IMR-90 (cell line): ENCODE measurements around the gene DUSP12. TPM values are rescaled to one million over a fixed set of nuclear protein-coding genes. Genes with fewer than 3 reads are reported as not detected.

Experiments used
- ATAC-seq: fragments of 200-7000 bp; cut with Tn5 transposase; 2 replicates; pipeline ENCODE4 v1.9.1; 2020; ENCODE audit warnings: low read depth, mild to moderate bottlenecking, moderate library complexity
- BruUV-seq: library from RNA; stranded (reverse); fragments of 400-500 nt; replicated peaks from 2 replicates; lab custom pipeline; 2021; lab: Mats Ljungman, UMichigan
- CTCF ChIA-PET: fragments of 300-600 bp; formaldehyde crosslinking; extraction: SDS; loops from one replicate; lab custom pipeline; 2021; ENCODE audit warnings: antibody characterized with exemption; lab: Yijun Ruan, JAX
- POLR2A ChIA-PET: fragments of 300-600 bp; sonication (Branson Sonifier 250); formaldehyde crosslinking; loops from one replicate; lab custom pipeline; 2022; ENCODE audit warnings: antibody characterized with exemption; ENCODE audit not compliant: unreplicated experiment; lab: Charles Lee
- DNase-seq: peaks from one replicate; pipeline ENCODE4 v3.0.0; 2013
- H2AFZ ChIP-seq: replicated peaks from 2 replicates; pipeline ENCODE3; 2013; ENCODE audit warnings: low read length, mild to moderate bottlenecking; ENCODE audit not compliant: poor library complexity
- H2AK5ac ChIP-seq: 2 replicates; pipeline ENCODE4 v1.6.1; 2013; ENCODE audit warnings: low read depth, low read length, inconsistent platforms
- H2AK9ac ChIP-seq: replicated peaks from 2 replicates; pipeline ENCODE3; 2013; ENCODE audit warnings: mild to moderate bottlenecking, low read depth, low read length, moderate library complexity; ENCODE audit not compliant: poor library complexity
- H2BK120ac ChIP-seq: 2 replicates; pipeline ENCODE4 v1.6.1; 2013; ENCODE audit warnings: low read depth, low read length, inconsistent platforms
- H2BK15ac ChIP-seq: 3 replicates; pipeline ENCODE4 v1.6.1; 2013; ENCODE audit warnings: low read depth, low read length, inconsistent platforms
- H2BK20ac ChIP-seq: 2 replicates; pipeline ENCODE4 v1.6.1; 2013; ENCODE audit warnings: low read depth, mild to moderate bottlenecking, inconsistent platforms, low read length, moderate library complexity
- H2BK5ac ChIP-seq: 2 replicates; pipeline ENCODE4 v1.6.1; 2013; ENCODE audit warnings: mild to moderate bottlenecking, low read depth, low read length, inconsistent platforms; ENCODE audit not compliant: poor library complexity, severe bottlenecking
- H3K14ac ChIP-seq: replicated peaks from 2 replicates; pipeline ENCODE4 v1.6.1; 2013; ENCODE audit warnings: low read depth, low read length, inconsistent platforms
- H3K18ac ChIP-seq: 2 replicates; pipeline ENCODE4 v1.6.1; 2013; ENCODE audit warnings: low read depth, low read length, control low read depth
- H3K23ac ChIP-seq: 2 replicates; pipeline ENCODE4 v1.6.1; 2013; ENCODE audit warnings: low read depth, low read length, inconsistent platforms
- H3K27ac ChIP-seq: 2 replicates; pipeline ENCODE4 v1.5.1; 2013; ENCODE audit warnings: mild to moderate bottlenecking, control low read depth, low read length; ENCODE audit not compliant: insufficient read depth
- H3K27me3 ChIP-seq: 2 replicates; pipeline ENCODE4 v1.6.1; 2013; ENCODE audit warnings: low read length; ENCODE audit not compliant: control insufficient read depth, insufficient read depth
- H3K36me3 ChIP-seq: 2 replicates; pipeline ENCODE4 v1.6.1; 2013; ENCODE audit warnings: low read length, mixed read lengths; ENCODE audit not compliant: control insufficient read depth, insufficient read depth
- H3K4ac ChIP-seq: 2 replicates; pipeline ENCODE4 v1.6.1; 2013; ENCODE audit warnings: low read depth, low read length, inconsistent platforms
- H3K4me1 ChIP-seq: 2 replicates; pipeline ENCODE4 v1.6.1; 2013; ENCODE audit warnings: low read length, mixed read lengths; ENCODE audit not compliant: control insufficient read depth, insufficient read depth
- H3K4me2 ChIP-seq: 2 replicates; pipeline ENCODE4 v1.6.1; 2013; ENCODE audit warnings: low read depth, mild to moderate bottlenecking, control low read depth, low read length, moderate library complexity
- H3K4me3 ChIP-seq: 2 replicates; pipeline ENCODE4 v1.5.1; 2013; ENCODE audit warnings: low read depth, mild to moderate bottlenecking, control low read depth, low read length, moderate library complexity; ENCODE audit not compliant: insufficient read depth
- H3K56ac ChIP-seq: 2 replicates; pipeline ENCODE4 v1.6.1; 2013; ENCODE audit warnings: low read length, inconsistent platforms; ENCODE audit not compliant: insufficient read depth; ENCODE audit errors: extremely low read depth
- H3K79me1 ChIP-seq, 2 experiments: 2 replicates each; pipeline ENCODE4 v1.6.1; 2013; ENCODE audit warnings: low read length in 2 of 2, inconsistent platforms in 1 of 2, low read depth in 1 of 2
- H3K9ac ChIP-seq: 2 replicates; pipeline ENCODE4 v1.6.1; 2013; ENCODE audit warnings: low read depth, low read length, control low read depth
- H3K9me1 ChIP-seq: 2 replicates; pipeline ENCODE4 v1.6.1; 2013; ENCODE audit warnings: low read length, inconsistent platforms; ENCODE audit not compliant: insufficient read depth
- H3K9me3 ChIP-seq: 2 replicates; pipeline ENCODE4 v1.6.1; 2013; ENCODE audit warnings: low read length; ENCODE audit not compliant: control insufficient read depth, insufficient read depth
- H4K20me1 ChIP-seq: 2 replicates; pipeline ENCODE4 v1.6.1; 2013; ENCODE audit warnings: low read length, inconsistent platforms; ENCODE audit not compliant: insufficient read depth
- H4K5ac ChIP-seq: 2 replicates; pipeline ENCODE4 v1.6.1; 2013; ENCODE audit warnings: mild to moderate bottlenecking, low read depth, low read length, control low read depth
- H4K8ac ChIP-seq, 2 experiments: 2 replicates each; pipeline ENCODE4 v1.6.1; 2013; ENCODE audit warnings: low read depth in 2 of 2, low read length in 2 of 2, control low read depth in 1 of 2, inconsistent platforms in 1 of 2
- H4K91ac ChIP-seq: 2 replicates; pipeline ENCODE4 v1.6.1; 2013; ENCODE audit warnings: low read depth, low read length, inconsistent platforms; ENCODE audit not compliant: insufficient read depth
- CEBPB ChIP-seq: IDR thresholded peaks from 2 replicates; pipeline ENCODE4 v1.6.1; 2012; ENCODE audit warnings: low read depth, low read length, improper control_type of control experiment
- CTCF ChIP-seq: conservative IDR thresholded peaks from 2 replicates; pipeline ENCODE4 v1.5.1; 2012; ENCODE audit warnings: mild to moderate bottlenecking, low read depth, low read length, improper control_type of control experiment
- FOS ChIP-seq: fragments of 150-350 bp; IDR thresholded peaks from 2 replicates; pipeline ENCODE4 v1.6.1; 2016; ENCODE audit warnings: low read depth, low read length
- MAFK ChIP-seq: IDR thresholded peaks from 2 replicates; pipeline ENCODE4 v1.6.1; 2012; ENCODE audit warnings: low read depth, low read length, improper control_type of control experiment
- MAZ ChIP-seq: IDR thresholded peaks from 2 replicates; pipeline ENCODE4 v1.6.1; 2012; ENCODE audit warnings: low read depth, mild to moderate bottlenecking, low read length, improper control_type of control experiment, moderate library complexity, borderline replicate concordance
- MXI1 ChIP-seq: IDR thresholded peaks from 2 replicates; pipeline ENCODE4 v1.6.1; 2012; ENCODE audit warnings: low read depth, mild to moderate bottlenecking, low read length, moderate library complexity, borderline replicate concordance
- NFE2L2 ChIP-seq: fragments of 150-350 bp; IDR thresholded peaks from 2 replicates; pipeline ENCODE4 v1.6.1; 2016; ENCODE audit warnings: low read depth, mild to moderate bottlenecking, low read length
- RCOR1 ChIP-seq: IDR thresholded peaks from 2 replicates; pipeline ENCODE4 v1.6.1; 2012; ENCODE audit warnings: mild to moderate bottlenecking, low read length, improper control_type of control experiment; ENCODE audit not compliant: insufficient replicate concordance
- RFX5 ChIP-seq: IDR thresholded peaks from 2 replicates; pipeline ENCODE4 v1.8.0; 2012; ENCODE audit warnings: low read depth, mild to moderate bottlenecking, low read length, moderate library complexity
- SMC3 ChIP-seq: fragments of 150-350 bp; IDR thresholded peaks from 2 replicates; pipeline ENCODE4 v1.6.1; 2016; ENCODE audit warnings: low read depth, mild to moderate bottlenecking, antibody characterized with exemption, low read length, moderate library complexity
- WGBS, 2 experiments: methylation state at CpG; one replicate each; pipeline versions ENCODE4 v1.1.5 to v1.1.7; 2013; ENCODE audit warnings: missing lambda C conversion rate in 2 of 2; ENCODE audit not compliant: insufficient read length in 1 of 2; ENCODE audit errors: extremely low coverage in 2 of 2; 5-methylcytosine and 5-hydroxymethylcytosine counted together
- dilution Hi-C: fragments of 300-500 bp; cut with HindIII; formaldehyde crosslinking; loops from one replicate; pipeline ENCODE4 v1.14.3; 2018; ENCODE audit warnings: low sequenced_read_pairs; ENCODE audit not compliant: unreplicated experiment
- in situ Hi-C: fragments of 300-500 bp; cut with MboI; formaldehyde crosslinking; loops from 3 replicates; pipeline ENCODE4 v1.14.3; 2019; ENCODE audit warnings: low sequenced_read_pairs, inconsistent platforms, mixed read lengths
- intact Hi-C: fragments of 100-400 bp; cut with micrococcal nuclease; formaldehyde crosslinking; loops from 2 replicates; pipeline ENCODE4 v1.10.0; 2022
- polyA plus RNA-seq, 3 experiments: library from polyadenylated mRNA; depleted of rRNA; stranded (reverse); fragments of >200 nt; gene quantifications; 2 replicates each; pipeline ENCODE4 v1.2.3, GENCODE V29; 2012; ENCODE audit warnings: low replicate concordance in 1 of 3
- total RNA-seq: library from RNA; depleted of rRNA; stranded (reverse); fragments of >200 nt; gene quantifications from 2 replicates; pipeline ENCODE4 v1.2.3, GENCODE V29; 2012

DUSP12 gene
- total and polyA plus RNA-seq, 2 of the 4 experiments (the other 2 are of a cell fraction): 31.5 to 35.6 TPM

- H3K4me2 ChIP-seq: no peak overlapping the region
- ChIA-PET POLR2A (no interaction called here), CTCF (no interaction called here)
- peaks cover 11 to 15% of the 10 kb centered on the region in 2 experiments for H3K79me1 ChIP-seq
- no peak overlapping the region for H3K18ac ChIP-seq
- dilution Hi-C loops: no loop called here
- no peak overlapping the region for H2BK120ac ChIP-seq
- no peak overlapping the region for H4K8ac ChIP-seq
- no peak overlapping the region for H3K14ac ChIP-seq
- H2BK5ac ChIP-seq: no peak overlapping the region
- ATAC-seq (no peak), DNase-seq (no peak)
- TF ChIP-seq NFE2L2 (no peak), FOS (no peak), SMC3 (no peak), MAZ (no peak), MXI1 (no peak), RCOR1 (no peak), CEBPB (no peak), MAFK (no peak), CTCF (no peak), RFX5 (no peak)
- no peak overlapping the region for H3K23ac ChIP-seq
- no peak overlapping the region for H4K5ac ChIP-seq
- H4K91ac ChIP-seq: no peak overlapping the region
- in situ Hi-C loops: loop anchor here (10.0 to 25.0 kb wide), 3 partner anchors 110 to 533 kb away; partner anchors contain the start of genes FCER1G and FCGR3B
- WGBS, 2 experiments: no CpG with 5 or more reads among the region's 6 CpGs
- no peak overlapping the region for H2BK20ac ChIP-seq
- H3K9me1 ChIP-seq: no peaks in the 10 kb centered on the region
- H2AFZ ChIP-seq: no peak overlapping the region
- BruUV-seq: no TSS peak
- no peak overlapping the region for H2BK15ac ChIP-seq
- no peak overlapping the region for H3K4me3 ChIP-seq
- H3K27ac ChIP-seq: no peak overlapping the region
- H2AK5ac ChIP-seq: no peak overlapping the region
- H3K9ac ChIP-seq: no peak overlapping the region
- no peak overlapping the region for H3K4ac ChIP-seq
- no peak overlapping the region for H2AK9ac ChIP-seq
- H4K20me1 ChIP-seq: peaks cover 11% of the 10 kb centered on the region
- no peaks in the 10 kb centered on the region for H3K9me3 ChIP-seq
- H3K36me3 ChIP-seq: peaks cover 5% of the 10 kb centered on the region
- H3K27me3 ChIP-seq: no peaks in the 10 kb centered on the region
- intact Hi-C loops: no loop called here
- H3K56ac ChIP-seq: no peak overlapping the region
- H3K4me1 ChIP-seq: peaks cover 2% of the 10 kb centered on the region
Observed at GRCh38 chr1:161747801-161748200, 1.8 kb upstream of the DUSP12 start.
